ENCODE data around the gene NPM3.

The NPM3 gene

DNA sequence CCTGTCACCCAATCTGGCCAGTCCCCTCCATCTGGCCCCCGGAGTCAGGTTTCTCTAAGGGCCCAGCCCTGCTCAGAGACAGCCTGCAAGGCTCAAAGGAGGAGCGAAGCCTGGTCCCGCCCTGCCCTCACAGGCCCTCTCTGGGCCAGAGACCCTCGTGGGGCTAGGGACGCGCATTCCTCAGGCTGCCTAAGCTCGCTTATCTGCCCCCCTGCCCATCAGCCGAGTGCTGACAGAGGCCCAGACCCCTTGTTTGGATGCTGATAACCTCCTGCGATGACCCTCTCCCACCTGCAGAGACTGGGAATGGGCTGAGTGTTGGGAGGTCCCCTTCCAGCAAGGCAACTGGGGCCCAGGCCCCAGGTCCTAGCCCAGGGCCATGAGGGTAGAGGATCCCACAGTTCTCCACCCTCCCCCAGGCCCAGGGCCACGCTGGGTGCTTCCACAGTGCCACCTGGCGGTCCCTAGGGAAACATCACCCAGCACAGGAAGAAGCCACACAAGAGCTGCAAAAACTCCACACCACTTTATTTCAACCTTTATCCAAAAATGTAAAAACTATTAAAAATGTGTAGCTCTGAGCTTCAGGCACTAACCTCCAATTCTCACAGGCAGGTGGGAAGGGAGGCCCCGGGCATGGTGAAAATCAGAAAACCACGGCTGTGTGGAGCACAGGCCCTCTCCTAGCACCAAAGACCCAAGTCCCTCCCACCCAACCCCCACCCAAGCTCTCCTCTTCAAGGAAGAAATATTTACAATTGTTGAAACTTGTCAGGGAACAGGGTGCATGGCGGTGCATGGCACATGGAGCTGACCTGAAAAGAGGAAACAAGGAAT is 2.2 kb downstream of the NPM3 start:
- Histone ChIP-seq H3K27ac (no peak overlapping the region), H3K27me3 (ENCODE audit: control insufficient read depth, insufficient read depth, low read length) (no peaks in the 10 kb centered on the region), H3K36me3 (ENCODE audit: control insufficient read depth, insufficient read depth, low read length) (no peaks in the 10 kb centered on the region), H2AFZ (no peak overlapping the region), H3K9me3 (ENCODE audit: control insufficient read depth, low read length) (no peaks in the 10 kb centered on the region), H3K4me2 (ENCODE audit: low read length) (peak overlapping the region; percentile 29), H3K9ac (no peak overlapping the region), H3K4me3 (ENCODE audit: low read depth, low read length) (no peak overlapping the region), H3K79me2 (no peaks in the 10 kb centered on the region), H3K4me1 (peaks cover 47% of the 10 kb centered on the region)
- TF ChIP-seq, protein P1, sequence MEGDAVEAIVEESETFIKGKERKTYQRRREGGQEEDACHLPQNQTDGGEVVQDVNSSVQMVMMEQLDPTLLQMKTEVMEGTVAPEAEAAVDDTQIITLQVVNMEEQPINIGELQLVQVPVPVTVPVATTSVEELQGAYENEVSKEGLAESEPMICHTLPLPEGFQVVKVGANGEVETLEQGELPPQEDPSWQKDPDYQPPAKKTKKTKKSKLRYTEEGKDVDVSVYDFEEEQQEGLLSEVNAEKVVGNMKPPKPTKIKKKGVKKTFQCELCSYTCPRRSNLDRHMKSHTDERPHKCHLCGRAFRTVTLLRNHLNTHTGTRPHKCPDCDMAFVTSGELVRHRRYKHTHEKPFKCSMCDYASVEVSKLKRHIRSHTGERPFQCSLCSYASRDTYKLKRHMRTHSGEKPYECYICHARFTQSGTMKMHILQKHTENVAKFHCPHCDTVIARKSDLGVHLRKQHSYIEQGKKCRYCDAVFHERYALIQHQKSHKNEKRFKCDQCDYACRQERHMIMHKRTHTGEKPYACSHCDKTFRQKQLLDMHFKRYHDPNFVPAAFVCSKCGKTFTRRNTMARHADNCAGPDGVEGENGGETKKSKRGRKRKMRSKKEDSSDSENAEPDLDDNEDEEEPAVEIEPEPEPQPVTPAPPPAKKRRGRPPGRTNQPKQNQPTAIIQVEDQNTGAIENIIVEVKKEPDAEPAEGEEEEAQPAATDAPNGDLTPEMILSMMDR (IDR thresholded peaks at IDR 0.05): peak; percentile 92

DNA sequence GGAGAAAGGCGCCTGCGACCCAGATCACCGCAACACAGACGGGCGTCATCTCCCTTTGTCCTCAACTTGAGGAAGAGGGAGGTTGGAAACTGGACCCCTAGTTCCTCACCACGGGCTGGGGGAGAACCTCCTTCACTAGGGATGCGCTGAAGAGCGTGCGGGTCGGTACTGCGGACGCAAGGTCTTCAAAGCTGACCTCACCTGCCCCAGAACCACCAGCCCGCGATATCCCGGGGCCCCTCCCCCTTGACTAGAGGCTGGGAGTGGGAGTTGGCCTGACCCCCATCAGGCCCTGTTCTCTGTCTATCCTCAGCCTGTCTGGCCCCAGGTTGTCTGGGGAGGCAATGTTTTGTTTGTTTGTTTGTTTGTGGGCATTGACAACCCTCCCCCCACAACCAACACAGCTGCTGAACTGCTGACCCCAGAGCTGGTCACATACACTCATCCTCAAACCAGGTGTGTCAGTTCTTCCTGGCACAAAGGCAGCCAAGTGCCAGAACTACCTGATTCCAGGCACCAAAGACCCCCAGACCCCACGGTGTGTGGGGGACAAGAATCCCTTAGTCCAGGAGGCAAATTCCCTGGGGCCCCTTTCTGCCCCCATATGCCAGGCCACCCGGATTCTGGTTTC is 2.9 kb downstream of the NPM3 start:
- H3K9me3 ChIP-seq (ENCODE audit: control insufficient read depth, low read length): no peaks in the 10 kb centered on the region
- no peaks in the 10 kb centered on the region for H3K27me3 ChIP-seq (ENCODE audit: control insufficient read depth, insufficient read depth, low read length)
- H3K36me3 ChIP-seq (ENCODE audit: control insufficient read depth, insufficient read depth, low read length): no peaks in the 10 kb centered on the region
- TF ChIP-seq, protein P1 (IDR thresholded peaks at IDR 0.05): peak; percentile 17
- H3K4me1 ChIP-seq: peaks cover 42% of the 10 kb centered on the region
- H3K79me2 ChIP-seq: no peaks in the 10 kb centered on the region
- H3K27ac ChIP-seq: no peak overlapping the region
- H3K4me2 ChIP-seq (ENCODE audit: low read length): peak overlapping the region; percentile 61
- no peak overlapping the region for H3K9ac ChIP-seq
- peak overlapping the region; percentile 48 for H3K4me3 ChIP-seq (ENCODE audit: low read depth, low read length)
- H2AFZ ChIP-seq: peak overlapping the region; percentile 1

- H2AFZ ChIP-seq: peak overlapping the region; percentile 23
- H3K9me3 ChIP-seq (ENCODE audit: control insufficient read depth, low read length): no peaks in the 10 kb centered on the region
- H3K9ac ChIP-seq: no peak overlapping the region
- TF ChIP-seq, protein P1 (IDR thresholded peaks at IDR 0.05): peak; percentile 82
- H3K4me3 ChIP-seq (ENCODE audit: low read depth, low read length): peak overlapping the region; percentile 48
- peak overlapping the region; percentile 61 for H3K4me2 ChIP-seq (ENCODE audit: low read length)
- no peaks in the 10 kb centered on the region for H3K79me2 ChIP-seq
- peaks cover 37% of the 10 kb centered on the region for H3K4me1 ChIP-seq
- no peaks in the 10 kb centered on the region for H3K36me3 ChIP-seq (ENCODE audit: control insufficient read depth, insufficient read depth, low read length)
- H3K27me3 ChIP-seq (ENCODE audit: control insufficient read depth, insufficient read depth, low read length): peaks cover 3% of the 10 kb centered on the region
- H3K27ac ChIP-seq: no peak overlapping the region
These were observed 3.6 kb downstream of the NPM3 start for GRCh38 chr10:101779544-101780186.

GRCh38 chr10:101778781-101779543 is 4.3 kb downstream of the NPM3 start:
- peak overlapping the region; percentile 61 for H3K4me2 ChIP-seq (ENCODE audit: low read length)
- no peak overlapping the region for H3K27ac ChIP-seq
- peak overlapping the region; percentile 48 for H3K4me3 ChIP-seq (ENCODE audit: low read depth, low read length)
- no peaks in the 10 kb centered on the region for H3K79me2 ChIP-seq
- H3K9ac ChIP-seq: no peak overlapping the region
- peaks cover 32% of the 10 kb centered on the region for H3K4me1 ChIP-seq
- H3K27me3 ChIP-seq (ENCODE audit: control insufficient read depth, insufficient read depth, low read length): peaks cover 3% of the 10 kb centered on the region
- TF ChIP-seq, protein P1 (IDR thresholded peaks at IDR 0.05): no peak
- H3K36me3 ChIP-seq (ENCODE audit: control insufficient read depth, insufficient read depth, low read length): no peaks in the 10 kb centered on the region
- H2AFZ ChIP-seq: peak overlapping the region; percentile 23
- no peaks in the 10 kb centered on the region for H3K9me3 ChIP-seq (ENCODE audit: control insufficient read depth, low read length)
